ENCODE measurements around the gene RNF207. TPM values are rescaled to one million over a fixed set of nuclear protein-coding genes. Genes with fewer than 3 reads are reported as not detected.

Gene RNF207
- total and polyA plus RNA-seq, 2 of the 8 experiments (the other 6 are each of a cell fraction or from before 2014, with no cell fraction given), result 3.9 to 5.4 TPM

DNA sequence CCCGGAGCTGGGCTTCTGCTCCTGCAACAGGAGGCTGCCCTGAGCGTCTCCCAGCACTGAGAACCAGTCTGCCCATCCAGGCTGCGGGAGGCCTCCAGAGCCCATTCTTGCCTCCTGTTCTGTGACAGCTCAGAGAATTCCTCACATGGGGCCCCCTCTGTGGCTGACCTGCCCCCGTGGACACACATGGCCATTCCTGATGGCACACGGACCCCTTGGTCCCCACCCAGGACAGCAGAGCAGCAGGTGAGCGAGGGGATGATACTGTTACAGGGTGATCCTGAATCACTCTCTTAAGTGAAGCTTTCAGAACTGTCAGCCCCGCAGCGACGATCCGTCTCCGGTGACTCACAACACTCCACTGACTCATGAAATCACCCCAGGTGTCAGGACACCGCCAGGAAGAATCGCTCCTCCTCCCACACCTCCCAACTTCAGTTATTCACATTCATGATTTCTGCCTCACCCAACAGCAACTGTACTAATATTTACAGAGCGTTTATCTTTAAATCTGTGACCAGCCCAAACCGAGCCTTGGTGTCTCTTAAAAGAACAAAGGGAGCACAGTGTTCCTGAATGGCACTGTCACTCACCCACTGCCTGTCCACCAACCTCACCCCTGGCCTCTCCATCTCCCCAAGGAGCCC is 48.3 kb upstream of the RNF207 start (continued):
- TF ChIP-seq, protein P1, sequence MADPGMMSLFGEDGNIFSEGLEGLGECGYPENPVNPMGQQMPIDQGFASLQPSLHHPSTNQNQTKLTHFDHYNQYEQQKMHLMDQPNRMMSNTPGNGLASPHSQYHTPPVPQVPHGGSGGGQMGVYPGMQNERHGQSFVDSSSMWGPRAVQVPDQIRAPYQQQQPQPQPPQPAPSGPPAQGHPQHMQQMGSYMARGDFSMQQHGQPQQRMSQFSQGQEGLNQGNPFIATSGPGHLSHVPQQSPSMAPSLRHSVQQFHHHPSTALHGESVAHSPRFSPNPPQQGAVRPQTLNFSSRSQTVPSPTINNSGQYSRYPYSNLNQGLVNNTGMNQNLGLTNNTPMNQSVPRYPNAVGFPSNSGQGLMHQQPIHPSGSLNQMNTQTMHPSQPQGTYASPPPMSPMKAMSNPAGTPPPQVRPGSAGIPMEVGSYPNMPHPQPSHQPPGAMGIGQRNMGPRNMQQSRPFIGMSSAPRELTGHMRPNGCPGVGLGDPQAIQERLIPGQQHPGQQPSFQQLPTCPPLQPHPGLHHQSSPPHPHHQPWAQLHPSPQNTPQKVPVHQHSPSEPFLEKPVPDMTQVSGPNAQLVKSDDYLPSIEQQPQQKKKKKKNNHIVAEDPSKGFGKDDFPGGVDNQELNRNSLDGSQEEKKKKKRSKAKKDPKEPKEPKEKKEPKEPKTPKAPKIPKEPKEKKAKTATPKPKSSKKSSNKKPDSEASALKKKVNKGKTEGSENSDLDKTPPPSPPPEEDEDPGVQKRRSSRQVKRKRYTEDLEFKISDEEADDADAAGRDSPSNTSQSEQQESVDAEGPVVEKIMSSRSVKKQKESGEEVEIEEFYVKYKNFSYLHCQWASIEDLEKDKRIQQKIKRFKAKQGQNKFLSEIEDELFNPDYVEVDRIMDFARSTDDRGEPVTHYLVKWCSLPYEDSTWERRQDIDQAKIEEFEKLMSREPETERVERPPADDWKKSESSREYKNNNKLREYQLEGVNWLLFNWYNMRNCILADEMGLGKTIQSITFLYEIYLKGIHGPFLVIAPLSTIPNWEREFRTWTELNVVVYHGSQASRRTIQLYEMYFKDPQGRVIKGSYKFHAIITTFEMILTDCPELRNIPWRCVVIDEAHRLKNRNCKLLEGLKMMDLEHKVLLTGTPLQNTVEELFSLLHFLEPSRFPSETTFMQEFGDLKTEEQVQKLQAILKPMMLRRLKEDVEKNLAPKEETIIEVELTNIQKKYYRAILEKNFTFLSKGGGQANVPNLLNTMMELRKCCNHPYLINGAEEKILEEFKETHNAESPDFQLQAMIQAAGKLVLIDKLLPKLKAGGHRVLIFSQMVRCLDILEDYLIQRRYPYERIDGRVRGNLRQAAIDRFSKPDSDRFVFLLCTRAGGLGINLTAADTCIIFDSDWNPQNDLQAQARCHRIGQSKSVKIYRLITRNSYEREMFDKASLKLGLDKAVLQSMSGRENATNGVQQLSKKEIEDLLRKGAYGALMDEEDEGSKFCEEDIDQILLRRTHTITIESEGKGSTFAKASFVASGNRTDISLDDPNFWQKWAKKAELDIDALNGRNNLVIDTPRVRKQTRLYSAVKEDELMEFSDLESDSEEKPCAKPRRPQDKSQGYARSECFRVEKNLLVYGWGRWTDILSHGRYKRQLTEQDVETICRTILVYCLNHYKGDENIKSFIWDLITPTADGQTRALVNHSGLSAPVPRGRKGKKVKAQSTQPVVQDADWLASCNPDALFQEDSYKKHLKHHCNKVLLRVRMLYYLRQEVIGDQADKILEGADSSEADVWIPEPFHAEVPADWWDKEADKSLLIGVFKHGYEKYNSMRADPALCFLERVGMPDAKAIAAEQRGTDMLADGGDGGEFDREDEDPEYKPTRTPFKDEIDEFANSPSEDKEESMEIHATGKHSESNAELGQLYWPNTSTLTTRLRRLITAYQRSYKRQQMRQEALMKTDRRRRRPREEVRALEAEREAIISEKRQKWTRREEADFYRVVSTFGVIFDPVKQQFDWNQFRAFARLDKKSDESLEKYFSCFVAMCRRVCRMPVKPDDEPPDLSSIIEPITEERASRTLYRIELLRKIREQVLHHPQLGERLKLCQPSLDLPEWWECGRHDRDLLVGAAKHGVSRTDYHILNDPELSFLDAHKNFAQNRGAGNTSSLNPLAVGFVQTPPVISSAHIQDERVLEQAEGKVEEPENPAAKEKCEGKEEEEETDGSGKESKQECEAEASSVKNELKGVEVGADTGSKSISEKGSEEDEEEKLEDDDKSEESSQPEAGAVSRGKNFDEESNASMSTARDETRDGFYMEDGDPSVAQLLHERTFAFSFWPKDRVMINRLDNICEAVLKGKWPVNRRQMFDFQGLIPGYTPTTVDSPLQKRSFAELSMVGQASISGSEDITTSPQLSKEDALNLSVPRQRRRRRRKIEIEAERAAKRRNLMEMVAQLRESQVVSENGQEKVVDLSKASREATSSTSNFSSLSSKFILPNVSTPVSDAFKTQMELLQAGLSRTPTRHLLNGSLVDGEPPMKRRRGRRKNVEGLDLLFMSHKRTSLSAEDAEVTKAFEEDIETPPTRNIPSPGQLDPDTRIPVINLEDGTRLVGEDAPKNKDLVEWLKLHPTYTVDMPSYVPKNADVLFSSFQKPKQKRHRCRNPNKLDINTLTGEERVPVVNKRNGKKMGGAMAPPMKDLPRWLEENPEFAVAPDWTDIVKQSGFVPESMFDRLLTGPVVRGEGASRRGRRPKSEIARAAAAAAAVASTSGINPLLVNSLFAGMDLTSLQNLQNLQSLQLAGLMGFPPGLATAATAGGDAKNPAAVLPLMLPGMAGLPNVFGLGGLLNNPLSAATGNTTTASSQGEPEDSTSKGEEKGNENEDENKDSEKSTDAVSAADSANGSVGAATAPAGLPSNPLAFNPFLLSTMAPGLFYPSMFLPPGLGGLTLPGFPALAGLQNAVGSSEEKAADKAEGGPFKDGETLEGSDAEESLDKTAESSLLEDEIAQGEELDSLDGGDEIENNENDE (IDR thresholded peaks at IDR 0.05; ENCODE audit: insufficient replicate concordance, low read length), result no peak
- TF ChIP-seq GABPA (IDR thresholded peaks at IDR 0.05; ENCODE audit: borderline replicate concordance, insufficient read depth, low read length), result no peak
- no peak for TF ChIP-seq CREB1 (IDR thresholded peaks at IDR 0.05)
- TF ChIP-seq, protein P2, sequence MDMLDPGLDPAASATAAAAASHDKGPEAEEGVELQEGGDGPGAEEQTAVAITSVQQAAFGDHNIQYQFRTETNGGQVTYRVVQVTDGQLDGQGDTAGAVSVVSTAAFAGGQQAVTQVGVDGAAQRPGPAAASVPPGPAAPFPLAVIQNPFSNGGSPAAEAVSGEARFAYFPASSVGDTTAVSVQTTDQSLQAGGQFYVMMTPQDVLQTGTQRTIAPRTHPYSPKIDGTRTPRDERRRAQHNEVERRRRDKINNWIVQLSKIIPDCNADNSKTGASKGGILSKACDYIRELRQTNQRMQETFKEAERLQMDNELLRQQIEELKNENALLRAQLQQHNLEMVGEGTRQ (IDR thresholded peaks at IDR 0.05; ENCODE audit: low read length), result no peak
